Breast epithelium (tissue), 3 donors: ENCODE data around the gene HTR6.

Source experiments
- POLR2AphosphoS5 ChIP-seq, 3 donors: sonication (generic); formaldehyde crosslinking; IDR thresholded peaks; one replicate each; pipeline ENCODE4 v1.6.1; 2017; ENCODE audit warnings: antibody characterized with exemption in 3 of 3
- TF ChIP-seq, protein P1 (sequence below), 3 donors: fragments of 450-650 bp; IDR thresholded peaks; one replicate each; pipeline ENCODE4 v1.5.1; 2016 to 2017; ENCODE audit warnings: antibody characterized with exemption in 3 of 3, mild to moderate bottlenecking in 3 of 3, moderate library complexity in 3 of 3

DNA sequence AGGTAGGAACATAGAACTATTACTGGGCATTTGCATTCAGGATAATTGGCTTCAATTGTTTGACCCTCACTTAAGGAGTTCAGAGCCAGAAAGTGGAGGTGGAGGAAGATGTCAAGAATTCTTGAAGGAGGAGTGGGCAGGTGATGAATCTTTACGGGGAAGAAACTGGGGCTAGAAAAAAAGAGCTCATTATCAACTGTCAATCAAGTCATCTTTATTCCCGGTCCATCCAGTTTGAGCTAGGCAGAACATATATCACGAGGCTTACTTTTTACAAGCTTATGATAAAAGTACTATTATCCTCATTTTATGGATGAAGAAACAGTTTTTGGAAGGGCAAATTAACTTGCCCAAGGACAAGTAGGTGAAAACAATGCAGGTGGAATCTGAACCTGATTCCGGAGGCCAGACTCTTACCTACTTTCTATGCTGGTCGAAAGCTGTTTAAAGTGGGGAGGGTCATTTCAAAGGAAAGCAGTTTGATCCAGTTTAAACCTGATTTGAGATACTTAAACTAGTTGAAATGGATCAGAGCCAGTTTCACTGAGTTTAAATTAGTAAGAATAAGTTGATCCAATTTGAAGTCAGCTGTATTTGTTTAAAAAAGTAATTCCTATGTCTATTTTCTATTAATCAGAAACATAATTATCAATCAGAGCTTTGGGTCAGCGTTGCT lies 33.8 kb upstream of the HTR6 start:
- TF ChIP-seq, protein P1, sequence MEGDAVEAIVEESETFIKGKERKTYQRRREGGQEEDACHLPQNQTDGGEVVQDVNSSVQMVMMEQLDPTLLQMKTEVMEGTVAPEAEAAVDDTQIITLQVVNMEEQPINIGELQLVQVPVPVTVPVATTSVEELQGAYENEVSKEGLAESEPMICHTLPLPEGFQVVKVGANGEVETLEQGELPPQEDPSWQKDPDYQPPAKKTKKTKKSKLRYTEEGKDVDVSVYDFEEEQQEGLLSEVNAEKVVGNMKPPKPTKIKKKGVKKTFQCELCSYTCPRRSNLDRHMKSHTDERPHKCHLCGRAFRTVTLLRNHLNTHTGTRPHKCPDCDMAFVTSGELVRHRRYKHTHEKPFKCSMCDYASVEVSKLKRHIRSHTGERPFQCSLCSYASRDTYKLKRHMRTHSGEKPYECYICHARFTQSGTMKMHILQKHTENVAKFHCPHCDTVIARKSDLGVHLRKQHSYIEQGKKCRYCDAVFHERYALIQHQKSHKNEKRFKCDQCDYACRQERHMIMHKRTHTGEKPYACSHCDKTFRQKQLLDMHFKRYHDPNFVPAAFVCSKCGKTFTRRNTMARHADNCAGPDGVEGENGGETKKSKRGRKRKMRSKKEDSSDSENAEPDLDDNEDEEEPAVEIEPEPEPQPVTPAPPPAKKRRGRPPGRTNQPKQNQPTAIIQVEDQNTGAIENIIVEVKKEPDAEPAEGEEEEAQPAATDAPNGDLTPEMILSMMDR (IDR thresholded peaks at IDR 0.05): no peak
- TF ChIP-seq POLR2AphosphoS5 (IDR thresholded peaks at IDR 0.05): no peak
